Duodenal mucosa (tissue), 2 donors: Measurements from ENCODE around the gene UGP2.

Experiments used
- H3K27ac ChIP-seq: one replicate; pipeline ENCODE4 v1.7.0; 2013; ENCODE audit warnings: low read depth, low read length
- H3K27me3 ChIP-seq, 2 donors: one replicate each; pipeline ENCODE4 v1.7.0; 2013; ENCODE audit warnings: low read length in 2 of 2, control low read depth in 1 of 2; ENCODE audit not compliant: insufficient read depth in 2 of 2, control insufficient read depth in 1 of 2
- H3K36me3 ChIP-seq, 2 donors: one replicate each; pipeline ENCODE4 v1.7.0; 2013; ENCODE audit warnings: low read length in 2 of 2, control low read depth in 1 of 2; ENCODE audit not compliant: insufficient read depth in 2 of 2, control insufficient read depth in 1 of 2
- H3K4me1 ChIP-seq, 2 donors: one replicate each; pipeline ENCODE4 v1.7.0; 2013; ENCODE audit warnings: low read length in 2 of 2, control low read depth in 1 of 2; ENCODE audit not compliant: insufficient read depth in 2 of 2, control insufficient read depth in 1 of 2
- H3K4me3 ChIP-seq, 2 donors: one replicate each; pipeline ENCODE4 v1.7.0; 2013; ENCODE audit warnings: low read length in 2 of 2, low read depth in 1 of 2
- H3K9ac ChIP-seq, 2 donors: one replicate each; pipeline ENCODE4 v1.7.0; 2013; ENCODE audit warnings: low read length in 2 of 2, low read depth in 1 of 2
- H3K9me3 ChIP-seq, 2 donors: one replicate each; pipeline ENCODE4 v1.7.0; 2013; ENCODE audit warnings: low read length in 2 of 2, control low read depth in 1 of 2; ENCODE audit not compliant: control insufficient read depth in 1 of 2

UGP2 gene

DNA sequence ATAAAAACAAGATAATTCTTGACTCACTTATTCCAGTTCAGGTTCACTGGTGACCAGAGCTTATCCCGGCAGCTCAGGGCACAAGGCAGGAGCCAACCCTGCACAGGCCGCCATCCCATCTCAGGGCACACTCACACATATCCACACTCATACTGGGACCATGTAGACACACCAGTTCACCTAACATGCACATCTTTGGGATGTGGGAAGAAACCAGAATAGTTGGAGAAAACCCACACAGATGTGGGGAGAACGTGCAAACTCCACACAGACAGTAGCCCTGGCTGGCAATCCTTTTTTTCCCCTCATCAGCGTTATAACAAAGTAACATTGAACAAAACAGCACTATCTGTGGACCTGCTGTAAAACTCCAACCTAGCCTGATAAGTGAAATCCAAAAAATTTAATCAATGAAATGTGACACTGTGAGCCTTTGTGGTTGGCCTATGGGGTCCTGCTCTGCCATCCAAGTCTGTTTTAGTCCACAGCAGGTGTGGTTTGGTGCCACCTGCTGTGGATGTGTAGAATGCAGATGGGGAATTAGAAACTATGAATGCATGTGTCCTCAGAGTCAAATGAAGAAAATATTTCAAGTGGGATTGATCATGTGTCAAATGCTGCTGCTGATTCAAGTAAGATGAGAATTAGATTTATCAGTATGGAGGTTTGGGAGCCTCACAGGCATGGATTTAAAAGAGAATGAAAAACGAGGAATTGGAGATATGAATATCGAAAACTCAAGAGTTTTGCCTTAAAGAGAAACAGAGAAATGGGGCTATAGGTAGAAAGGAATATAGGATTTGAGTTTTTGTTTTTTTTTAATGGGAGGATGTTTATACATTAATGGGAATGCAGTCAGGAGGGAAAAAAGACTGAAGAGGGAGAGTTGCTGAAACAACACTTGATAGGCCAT, 47.0 kb downstream of the UGP2 start:
- no peak overlapping the region for H3K9ac ChIP-seq
- peaks cover 26 to 63% of the 10 kb centered on the region in 2 donors for H3K36me3 ChIP-seq
- H3K9me3 ChIP-seq = no peaks in the 10 kb centered on the region
- no peaks in the 10 kb centered on the region for H3K27me3 ChIP-seq
- no peaks in the 10 kb centered on the region for H3K4me1 ChIP-seq
- H3K4me3 ChIP-seq = no peak overlapping the region
- no peak overlapping the region for H3K27ac ChIP-seq

DNA sequence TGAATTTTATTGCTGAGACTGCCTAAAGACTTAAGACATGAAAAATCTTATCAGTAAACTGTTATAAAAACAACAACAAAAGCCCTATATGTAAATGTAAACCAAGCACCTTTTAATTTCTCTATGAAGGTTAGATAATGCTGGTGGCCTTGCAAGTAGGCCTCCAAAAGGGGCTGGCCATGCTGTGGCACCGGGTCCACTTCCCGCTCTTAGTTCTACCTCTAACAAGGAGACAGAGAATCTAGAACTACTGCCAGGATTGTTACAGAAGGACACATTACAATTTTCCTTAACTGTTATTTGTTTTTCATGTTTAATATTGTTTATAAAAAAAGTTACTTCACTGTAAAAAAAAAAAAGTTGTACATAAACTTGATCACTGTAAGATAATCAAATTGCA, 49.0 kb downstream of the UGP2 start:
- Histone ChIP-seq H3K9me3 (no peaks in the 10 kb centered on the region), H3K4me1 (no peaks in the 10 kb centered on the region), H3K9ac (no peak overlapping the region), H3K36me3 (peaks cover 22 to 68% of the 10 kb centered on the region in 2 donors), H3K27me3 (no peaks in the 10 kb centered on the region), H3K27ac (no peak overlapping the region), H3K4me3 (no peak overlapping the region)

DNA sequence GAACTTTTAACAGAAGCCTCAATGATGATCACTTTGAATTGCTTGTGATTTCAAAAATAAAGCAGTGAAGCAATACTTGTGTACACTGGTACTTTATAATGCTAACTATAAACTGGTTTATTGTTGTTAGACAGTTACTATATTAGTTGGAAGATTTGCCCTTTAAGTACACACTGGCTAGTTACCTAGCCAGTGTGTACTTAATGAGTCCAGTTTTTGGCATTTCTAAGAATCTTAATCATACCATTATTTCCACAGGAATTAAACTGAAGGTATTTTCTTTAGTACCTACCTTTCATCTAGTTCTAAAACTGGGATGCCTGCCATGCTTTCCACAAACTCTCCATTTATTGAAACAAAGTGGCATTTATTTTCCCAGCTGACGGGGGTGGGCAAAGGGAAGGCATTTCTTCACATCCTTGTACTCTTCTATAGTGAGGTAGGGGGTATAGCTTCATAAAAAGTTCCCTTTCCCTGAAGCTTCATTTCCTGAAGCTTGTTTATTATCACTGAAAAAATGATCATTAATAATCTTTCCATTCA, 49.9 kb downstream of the UGP2 start:
- no peak overlapping the region for H3K9ac ChIP-seq
- no peak overlapping the region for H3K27ac ChIP-seq
- H3K4me3 ChIP-seq = no peak overlapping the region
- no peaks in the 10 kb centered on the region for H3K9me3 ChIP-seq
- H3K27me3 ChIP-seq = no peaks in the 10 kb centered on the region
- H3K36me3 ChIP-seq = peaks cover 21 to 64% of the 10 kb centered on the region in 2 donors
- no peaks in the 10 kb centered on the region for H3K4me1 ChIP-seq

DNA sequence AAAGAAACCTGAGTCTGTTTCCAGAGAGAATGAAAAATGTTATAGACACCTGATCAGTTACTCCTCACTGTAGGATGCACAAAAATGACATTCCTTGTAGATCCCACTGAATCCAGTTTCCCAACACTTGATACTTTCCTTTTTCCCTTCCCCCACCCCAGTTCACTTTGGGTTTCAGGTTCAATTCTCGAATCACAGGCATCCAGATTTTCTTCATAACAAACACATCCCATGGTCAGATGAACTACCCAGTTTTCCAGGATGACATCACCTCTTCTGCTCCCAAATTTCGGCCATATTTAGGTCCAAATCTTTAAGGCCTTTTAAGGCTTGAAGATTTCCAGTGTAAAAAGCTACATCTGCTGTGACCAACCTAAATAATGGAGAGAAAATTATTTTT, 51.5 kb downstream of the UGP2 start:
- H3K4me3 ChIP-seq = no peak overlapping the region
- no peak overlapping the region for H3K9ac ChIP-seq
- no peak overlapping the region for H3K27ac ChIP-seq
- H3K9me3 ChIP-seq = no peaks in the 10 kb centered on the region
- H3K36me3 ChIP-seq = peaks cover 22 to 65% of the 10 kb centered on the region in 2 donors
- H3K4me1 ChIP-seq = no peaks in the 10 kb centered on the region
- H3K27me3 ChIP-seq = no peaks in the 10 kb centered on the region

DNA sequence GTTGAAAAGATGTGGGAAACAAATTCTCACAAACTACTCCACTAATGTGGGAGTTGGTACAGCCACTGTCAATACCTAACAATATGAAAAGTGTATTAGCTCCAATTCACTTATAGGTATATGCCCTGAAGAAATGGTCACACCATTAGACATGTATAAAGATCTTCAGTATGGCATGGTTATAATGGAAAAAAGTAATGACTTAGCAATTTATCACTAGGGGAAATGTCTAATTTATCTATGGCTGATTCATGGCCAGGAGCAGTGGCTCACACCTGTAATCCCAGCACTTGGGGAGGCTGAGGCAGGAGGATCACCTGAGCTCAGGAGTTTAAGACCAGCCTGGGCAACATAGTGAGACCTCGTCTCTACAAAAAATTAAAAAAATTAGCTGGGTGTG, 52.5 kb downstream of the UGP2 start:
- no peaks in the 10 kb centered on the region for H3K27me3 ChIP-seq
- H3K4me3 ChIP-seq = no peak overlapping the region
- H3K27ac ChIP-seq = no peak overlapping the region
- H3K4me1 ChIP-seq = no peaks in the 10 kb centered on the region
- H3K9me3 ChIP-seq = no peaks in the 10 kb centered on the region
- no peak overlapping the region for H3K9ac ChIP-seq
- H3K36me3 ChIP-seq = peaks cover 25 to 68% of the 10 kb centered on the region in 2 donors

DNA sequence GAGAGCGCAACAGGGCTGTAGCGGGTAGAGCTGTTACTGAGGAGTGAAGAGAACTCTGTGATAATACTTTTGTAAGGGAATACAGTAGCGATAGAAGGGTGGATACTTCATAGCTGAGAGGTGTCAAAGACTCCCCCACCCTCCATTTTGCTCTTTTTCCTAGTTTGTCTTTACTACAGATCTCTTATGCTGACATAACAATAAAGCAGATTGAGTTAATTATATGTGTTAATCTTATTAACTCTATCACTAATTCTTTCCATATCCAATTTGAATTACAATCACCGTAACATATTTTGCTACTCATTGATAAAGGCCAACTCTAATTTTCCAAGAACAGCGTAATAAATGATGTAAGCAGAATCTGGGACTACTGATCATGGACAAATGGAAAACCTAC, 57.1 kb downstream of the UGP2 start:
- Histone ChIP-seq H3K4me1 (no peaks in the 10 kb centered on the region), H3K9ac (no peak overlapping the region), H3K4me3 (no peak overlapping the region), H3K27me3 (no peaks in the 10 kb centered on the region), H3K9me3 (peaks cover 0 to 6% of the 10 kb centered on the region in 2 donors), H3K36me3 (peaks cover 22 to 57% of the 10 kb centered on the region in 2 donors), H3K27ac (no peak overlapping the region)

DNA sequence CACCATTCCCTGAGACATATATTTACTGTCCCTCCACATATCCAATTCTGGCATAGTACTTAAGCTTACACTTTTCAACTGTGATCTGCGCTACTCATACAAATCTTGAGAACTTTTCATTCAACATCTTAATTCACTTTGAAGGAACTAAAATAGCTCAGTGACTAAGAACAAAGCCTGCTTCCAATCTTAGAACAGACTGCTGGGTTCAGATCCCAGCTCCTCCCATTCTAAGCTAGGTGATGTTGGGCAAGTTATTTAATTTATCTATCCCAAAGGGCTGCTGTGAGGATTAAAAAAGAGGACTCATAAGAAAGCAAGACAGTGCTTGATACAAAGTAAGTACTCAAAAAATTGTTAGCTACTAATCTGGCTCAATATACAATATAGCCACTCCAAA, 57.9 kb downstream of the UGP2 start:
- Histone ChIP-seq H3K4me1 (no peaks in the 10 kb centered on the region), H3K27me3 (no peaks in the 10 kb centered on the region), H3K27ac (no peak overlapping the region), H3K36me3 (peaks cover 19 to 49% of the 10 kb centered on the region in 2 donors), H3K9me3 (peaks cover 0 to 6% of the 10 kb centered on the region in 2 donors), H3K4me3 (no peak overlapping the region), H3K9ac (no peak overlapping the region)

DNA sequence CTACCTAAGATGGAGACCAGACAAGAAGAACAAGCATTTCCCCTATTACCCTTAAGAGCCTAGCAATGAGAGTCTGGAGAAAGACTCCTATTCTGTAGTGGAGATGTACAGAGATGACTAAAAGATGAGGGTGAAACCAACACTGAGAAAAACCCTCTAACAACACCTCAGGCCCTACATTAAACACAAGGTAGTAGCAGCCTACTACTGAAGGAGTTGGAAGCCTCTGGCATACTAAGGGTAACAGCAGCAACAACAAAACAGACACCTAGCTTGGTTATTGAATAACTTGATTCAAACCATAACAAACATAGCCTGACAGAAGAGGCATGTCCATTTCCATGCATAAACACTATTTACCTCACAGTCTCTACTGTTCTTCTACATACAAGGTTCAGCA, 60.5 kb downstream of the UGP2 start:
- H3K9ac ChIP-seq = no peak overlapping the region
- no peak overlapping the region for H3K4me3 ChIP-seq
- peaks cover 6% of the 10 kb centered on the region in 2 donors for H3K9me3 ChIP-seq
- H3K27ac ChIP-seq = no peak overlapping the region
- H3K27me3 ChIP-seq = no peaks in the 10 kb centered on the region
- no peaks in the 10 kb centered on the region for H3K4me1 ChIP-seq
- H3K36me3 ChIP-seq = peaks cover 15 to 46% of the 10 kb centered on the region in 2 donors

DNA sequence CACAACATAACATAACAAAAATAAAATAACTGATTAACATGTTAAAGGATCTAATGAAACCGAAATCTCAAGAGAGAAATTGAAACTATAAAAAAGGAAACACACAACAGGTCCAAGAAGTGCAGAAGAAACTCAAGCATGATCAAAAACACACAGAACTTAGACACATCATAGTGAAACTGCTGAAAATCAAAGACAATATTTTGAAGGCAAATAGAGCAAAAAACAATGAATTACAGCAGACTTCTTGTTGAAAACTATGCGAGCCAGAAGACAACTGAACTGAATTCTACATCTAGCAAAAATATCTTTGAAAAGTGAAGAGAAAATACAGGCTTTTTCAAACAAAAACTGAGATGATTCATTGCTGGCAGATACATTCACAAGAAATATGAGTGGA, 61.3 kb downstream of the UGP2 start:
- Histone ChIP-seq H3K36me3 (peaks cover 14 to 41% of the 10 kb centered on the region in 2 donors), H3K4me1 (no peaks in the 10 kb centered on the region), H3K27me3 (no peaks in the 10 kb centered on the region), H3K9me3 (peaks cover 6% of the 10 kb centered on the region in 2 donors), H3K9ac (no peak overlapping the region), H3K27ac (no peak overlapping the region), H3K4me3 (no peak overlapping the region)

DNA sequence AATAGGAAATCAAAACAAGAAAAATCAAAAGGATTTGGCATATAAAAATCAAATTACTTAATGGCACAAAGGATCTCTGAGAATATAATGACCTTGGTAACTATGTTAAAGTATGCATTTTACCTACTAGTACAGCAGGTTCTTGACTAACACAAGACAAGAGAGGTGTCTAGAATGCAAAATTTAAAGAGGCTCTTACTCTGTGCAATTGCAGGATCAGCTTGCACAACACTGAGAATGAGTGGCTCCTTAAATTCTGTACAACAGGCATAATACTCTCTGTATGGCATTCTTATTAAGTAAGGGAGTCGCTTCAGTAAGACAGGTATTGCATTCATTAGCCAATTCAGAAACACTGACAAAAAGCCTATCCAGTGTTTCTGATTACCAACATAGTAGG, 72.6 kb downstream of the UGP2 start:
- Histone ChIP-seq H3K9ac (no peak overlapping the region), H3K4me3 (no peak overlapping the region), H3K27ac (no peak overlapping the region), H3K4me1 (no peaks in the 10 kb centered on the region), H3K36me3 (peaks cover 42 to 49% of the 10 kb centered on the region in 2 donors), H3K27me3 (no peaks in the 10 kb centered on the region), H3K9me3 (no peaks in the 10 kb centered on the region)
